Measurements from ENCODE around the gene LRRFIP1. TPM values are rescaled to one million over a fixed set of nuclear protein-coding genes. Genes with fewer than 3 reads are reported as not detected.
A peak's percentile ranks its signal among the peaks of the same experiment; 100 is the strongest.

LRRFIP1 gene
- total and polyA plus RNA-seq, 2 of the 13 experiments (the other 11 are each of a cell fraction or from before 2014, with no cell fraction given), result 15.9 to 40.5 TPM

- peak; percentile 68; the same call in 1 of the 2 replicates for TF ChIP-seq ZNF510 (CRISPR knock-in tag; IDR thresholded peaks at IDR 0.05; ENCODE audit: low read depth)
- TF ChIP-seq CCAR2 (optimal IDR thresholded peaks at IDR 0.05; ENCODE audit: low read depth, low read length), result no peak
- no peak for TF ChIP-seq CSRNP2 (CRISPR knock-in tag; conservative IDR thresholded peaks at IDR 0.05; ENCODE audit: low read depth)
- no peak for TF ChIP-seq ZNF264 (CRISPR knock-in tag; IDR thresholded peaks at IDR 0.05)
- no peak for TF ChIP-seq ZNF724P (CRISPR knock-in tag; IDR thresholded peaks at IDR 0.05; ENCODE audit: borderline replicate concordance)
- no peak for TF ChIP-seq KMT2A (CRISPR knock-in tag; IDR thresholded peaks at IDR 0.05)
- TF ChIP-seq TBX3 (IDR thresholded peaks at IDR 0.05; ENCODE audit: borderline replicate concordance), result peak; percentile 48; the same call in 1 of the 2 replicates
- TF ChIP-seq MBD4 (IDR thresholded peaks at IDR 0.05; ENCODE audit: borderline replicate concordance, low read length), result no peak
- no peak; the same call in 1 of the 2 replicates for TF ChIP-seq ZNF501 (CRISPR knock-in tag; IDR thresholded peaks at IDR 0.05)
- peak; percentile 64; the same call in 1 of the 2 replicates for TF ChIP-seq ZBTB25 (CRISPR knock-in tag; IDR thresholded peaks at IDR 0.05)
- peak; percentile 97 for TF ChIP-seq HOMEZ (CRISPR knock-in tag; IDR thresholded peaks at IDR 0.05; ENCODE audit: low read depth)
- TF ChIP-seq RNF219 (CRISPR knock-in tag; IDR thresholded peaks at IDR 0.05), result no peak
- peak; percentile 76; the same call in 1 of the 2 replicates for TF ChIP-seq ZNF317 (CRISPR knock-in tag; IDR thresholded peaks at IDR 0.05)
- no peak for TF ChIP-seq ZNF101 (CRISPR knock-in tag; IDR thresholded peaks at IDR 0.05; ENCODE audit: borderline replicate concordance, low read depth)
- TF ChIP-seq ZNF605 (CRISPR knock-in tag; IDR thresholded peaks at IDR 0.05), result peak; percentile 95
- no peak for TF ChIP-seq AFF4 (CRISPR knock-in tag; IDR thresholded peaks at IDR 0.05)
These were observed 106.4 kb downstream of the LRRFIP1 start (continued) for GRCh38 chr2:237733677-237734300.

All from HepG2 (cell line).